GM12872 (cell line): Measurements from ENCODE around the gene MIEF1.

Experiments used
- CTCF ChIP-seq: IDR thresholded peaks from 3 replicates; pipeline ENCODE4 v1.5.1; 2011; ENCODE audit warnings: low read depth, mild to moderate bottlenecking, low read length, moderate library complexity; ENCODE audit not compliant: insufficient read depth

Gene MIEF1

GRCh38 chr22:39535831-39536449 is 33.9 kb downstream of the MIEF1 start:
- TF ChIP-seq CTCF: no peak

GRCh38 chr22:39536711-39537110 is 34.6 kb downstream of the MIEF1 start:
- TF ChIP-seq CTCF: no peak

GRCh38 chr22:39537975-39538374 is 35.9 kb downstream of the MIEF1 start:
- TF ChIP-seq CTCF: no peak

GRCh38 chr22:39543095-39543494 is 41.0 kb downstream of the MIEF1 start:
- peak; percentile 57 for TF ChIP-seq CTCF

- no peak for TF ChIP-seq CTCF
These were observed 43.6 kb downstream of the MIEF1 start for GRCh38 chr22:39545386-39546365.

- TF ChIP-seq CTCF: no peak
These were observed 44.9 kb downstream of the MIEF1 start for GRCh38 chr22:39546889-39547586.

GRCh38 chr22:39547587-39547947 is 45.5 kb downstream of the MIEF1 start:
- TF ChIP-seq CTCF: no peak
